ENCODE data around the gene NRL.

DNA sequence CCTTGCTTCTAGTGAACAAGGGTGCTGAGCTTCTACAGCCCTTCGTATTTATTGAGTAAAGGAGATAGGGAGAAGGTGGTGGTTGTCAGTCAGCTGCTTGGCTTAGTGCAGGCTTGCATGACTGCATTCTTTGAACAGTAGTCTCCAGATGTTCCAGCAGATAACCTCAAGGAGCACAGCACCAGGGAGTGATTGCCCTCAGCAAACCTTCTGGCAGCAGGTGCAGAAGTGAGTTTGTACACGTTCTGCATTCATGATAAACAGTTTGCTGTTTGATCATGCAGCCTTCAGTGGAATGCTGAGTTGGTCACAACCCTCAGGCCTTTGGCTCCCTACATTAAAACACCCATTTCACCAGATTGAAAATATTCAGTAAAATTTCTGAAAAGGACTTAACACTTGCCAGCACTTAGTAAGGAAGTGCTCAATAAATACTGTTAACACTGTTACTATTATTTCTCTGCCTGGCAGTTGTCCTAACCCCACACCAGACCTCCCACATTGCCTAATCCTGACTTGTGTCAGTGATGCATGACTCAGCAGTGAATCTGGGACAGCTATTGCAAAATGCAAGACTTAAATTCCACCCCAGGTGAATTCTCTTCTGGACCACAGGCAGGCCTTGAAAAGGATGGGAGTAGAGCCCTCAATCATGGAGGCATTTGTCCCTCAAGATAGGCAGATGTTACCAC is 81.9 kb downstream of the NRL start:
- TF ChIP-seq POLR2A (IDR thresholded peaks at IDR 0.05; ENCODE audit: low read depth, low read length) (no peak), POLR2AphosphoS5 (IDR thresholded peaks at IDR 0.05; ENCODE audit: low read depth, low read length) (no peak), TAF1 (IDR thresholded peaks at IDR 0.05; ENCODE audit: low read depth, low read length) (no peak), SPI1 (IDR thresholded peaks at IDR 0.05; ENCODE audit: low read depth, low read length) (no peak), POU2F2 (IDR thresholded peaks at IDR 0.05; ENCODE audit: low read depth, low read length) (no peak)
